ENCODE results near the gene ZNF792. TPM values are rescaled to one million over a fixed set of nuclear protein-coding genes. Genes with fewer than 3 reads are reported as not detected.
"Not testable (repeated sequence)": the region's sequence is repeated elsewhere in the genome, so short reads cannot be mapped to it uniquely, and the experiment has no call there.

The ZNF792 gene
- total RNA-seq (2014; rRNA removed; shearing (Covaris generic); ENCODE audit: low replicate concordance): 3.9 and 6.7 TPM in 2 replicates

DNA sequence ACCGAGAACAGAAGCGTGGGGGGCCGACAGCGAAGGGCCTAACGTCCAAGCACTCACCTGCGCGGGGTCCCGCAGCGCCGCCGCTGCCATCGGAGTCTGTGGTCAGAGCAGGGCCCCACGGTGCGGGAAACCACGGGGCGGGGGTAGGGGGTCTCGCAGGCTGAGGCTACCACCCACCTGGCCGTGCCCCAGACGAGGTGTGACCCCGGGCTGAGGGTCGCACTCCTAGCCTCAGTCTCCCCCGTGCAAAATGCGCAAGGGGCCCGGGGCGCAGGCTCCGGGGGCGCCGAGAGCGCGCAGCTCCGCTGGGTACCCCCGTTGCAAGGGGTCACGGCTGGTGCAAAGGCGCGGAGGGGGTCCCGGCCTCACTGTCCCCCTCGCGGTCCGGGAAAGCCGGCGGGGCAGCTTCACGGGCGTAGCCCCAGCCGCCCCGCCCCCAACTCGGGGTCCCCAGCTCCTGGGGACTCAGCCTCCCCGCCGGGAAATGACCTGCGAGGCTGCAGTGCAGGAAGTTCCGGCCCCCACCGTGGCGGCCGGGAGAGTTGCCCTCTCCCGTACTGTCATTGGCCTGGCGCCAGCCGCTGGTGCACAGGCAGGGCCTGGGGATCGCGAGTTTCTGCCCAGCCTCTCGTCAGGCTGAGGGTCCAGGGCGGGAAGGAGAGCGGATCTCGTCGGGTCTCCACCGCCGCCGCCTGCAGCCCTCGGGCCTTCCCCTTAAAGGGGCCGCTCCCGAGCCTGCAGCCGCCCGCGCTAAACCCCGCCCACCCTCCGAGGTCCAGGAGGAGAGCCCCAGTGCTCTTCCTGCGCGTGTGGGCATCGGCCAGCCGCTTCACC, at the start of gene ZNF792:
Gene ZNF792, minus strand, starts transcription at position 657 of the 834 bp plus-strand sequence. Its CDS starts 567 bp downstream, at position 90.
- DNase-seq (ENCODE audit: low read depth): peak; percentile 48

DNA sequence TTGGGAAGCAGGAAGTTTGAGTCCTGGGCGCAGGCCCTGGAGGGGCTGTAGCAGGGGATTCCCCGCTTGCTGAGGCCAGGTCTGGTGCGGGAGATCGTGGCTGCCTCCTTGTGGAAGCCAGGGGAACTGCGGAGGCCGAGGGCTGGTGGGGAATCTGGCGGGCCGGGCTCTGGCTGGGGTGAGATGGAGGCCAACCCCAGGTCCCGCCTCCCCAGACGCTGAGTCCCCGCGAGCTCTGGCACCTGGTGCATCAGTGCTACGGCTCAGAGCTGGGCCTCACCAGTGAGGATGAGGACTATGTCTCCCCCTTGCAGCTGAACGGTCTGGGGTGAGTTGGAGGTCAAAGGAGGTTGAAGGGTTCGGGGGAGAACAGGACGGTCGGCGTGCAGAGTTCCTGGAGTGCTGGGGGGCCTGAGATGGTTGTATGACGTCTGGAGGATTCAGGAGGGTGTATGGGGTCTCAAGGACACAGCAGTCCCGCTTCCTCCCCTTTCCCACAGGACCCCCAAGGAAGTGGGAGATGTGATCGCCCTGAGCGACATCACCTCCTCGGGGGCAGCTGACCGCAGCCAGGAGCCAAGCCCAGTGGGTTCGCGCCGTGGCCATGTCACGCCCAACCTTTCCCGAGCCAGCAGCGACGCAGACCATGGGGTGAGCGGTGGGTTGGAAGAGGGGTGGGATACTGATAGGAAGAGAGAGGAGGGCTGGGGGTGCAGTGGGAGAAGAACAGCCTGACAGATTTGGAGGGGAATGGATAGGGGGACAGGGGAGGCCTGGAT, 49.2 kb upstream of the ZNF792 start:
- in situ Hi-C loops (cut with HindIII; ENCODE audit: low pct_unique_long_range_greater_than_20kb, low sequenced_read_pairs): no loop called here
- peak; percentile 62 for DNase-seq (ENCODE audit: low read depth)

More for the DNA sequence above, at the start of gene ZNF792:
- in situ Hi-C loops (cut with HindIII; ENCODE audit: low pct_unique_long_range_greater_than_20kb, low sequenced_read_pairs): no loop called here

DNA sequence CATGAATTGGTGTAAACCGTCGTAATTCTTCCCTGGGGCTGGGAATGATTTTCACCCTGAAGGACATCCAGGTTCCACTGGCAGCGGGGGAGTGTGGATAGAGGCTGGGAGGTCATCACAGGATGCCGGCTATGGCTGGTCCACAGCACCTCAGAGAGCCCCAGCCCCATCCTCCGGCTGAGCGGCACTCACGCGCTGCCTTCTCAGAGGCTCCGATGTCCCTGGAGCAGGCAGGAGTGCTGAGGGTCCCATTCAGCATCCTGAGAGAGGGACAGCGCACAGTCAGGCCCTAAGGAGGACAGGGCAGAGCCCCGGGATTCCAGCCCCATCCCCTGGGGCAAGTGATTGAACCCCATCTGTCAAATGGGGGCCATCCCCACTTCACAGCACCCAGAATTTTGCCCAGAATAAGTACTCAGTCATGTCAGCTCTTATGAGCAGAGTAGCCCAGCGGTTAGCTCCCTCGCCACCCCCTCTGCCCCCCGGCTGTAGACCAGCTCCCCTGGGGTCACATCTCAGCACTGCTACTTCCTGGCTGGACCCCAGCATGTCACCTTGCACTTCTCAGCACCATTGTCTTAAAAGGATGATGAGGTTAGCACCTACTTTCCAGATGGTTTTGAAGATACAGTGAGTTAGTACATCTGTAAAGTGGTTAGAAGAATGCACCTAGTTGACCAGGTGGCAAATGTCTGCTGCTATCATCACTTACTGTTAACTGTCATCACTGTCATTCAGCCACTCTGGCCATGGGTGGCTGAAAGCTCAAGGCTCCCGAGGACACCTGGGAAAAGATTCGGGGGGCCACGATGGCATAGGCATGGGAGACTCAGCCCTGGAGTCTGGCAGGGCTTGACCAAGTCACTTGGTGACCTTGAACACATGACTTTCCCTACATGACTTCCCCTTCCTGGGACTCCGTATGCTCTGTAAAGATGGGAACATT, 48.0 kb upstream of the ZNF792 start:
- in situ Hi-C loops (cut with HindIII; ENCODE audit: low pct_unique_long_range_greater_than_20kb, low sequenced_read_pairs): no loop called here
- DNase-seq (ENCODE audit: low read depth): no peak

DNA sequence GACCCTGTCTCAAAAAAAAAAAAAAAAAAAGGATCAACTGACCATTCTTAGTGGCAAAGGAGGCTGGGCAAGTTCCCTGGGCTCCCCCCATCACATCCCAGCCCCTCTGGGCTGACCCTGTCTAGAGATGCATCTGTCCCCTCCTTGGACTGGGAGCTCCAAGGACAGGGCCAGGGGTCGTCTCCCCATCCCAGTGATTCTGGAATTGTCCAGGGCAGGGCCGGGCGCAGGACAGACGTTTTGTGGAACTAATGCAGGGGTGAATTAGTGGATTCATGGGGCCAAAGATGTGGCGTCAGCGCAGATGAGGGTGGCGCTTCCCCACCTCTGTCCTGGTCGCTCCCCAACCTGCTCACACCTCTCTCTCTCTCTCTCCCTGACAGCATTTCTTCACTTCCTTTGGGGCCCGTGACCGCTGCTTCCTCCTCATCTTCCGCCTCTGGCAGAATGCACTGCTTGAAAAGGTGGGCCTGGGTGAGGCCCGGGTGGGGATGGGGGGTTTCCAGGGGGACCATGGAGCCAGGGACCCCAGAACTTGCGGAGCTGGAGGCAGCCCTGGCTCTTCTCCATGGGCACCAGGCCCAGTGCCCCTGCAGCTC, 47.2 kb upstream of the ZNF792 start:
- DNase-seq (ENCODE audit: low read depth): no peak
- in situ Hi-C loops (cut with HindIII; ENCODE audit: low pct_unique_long_range_greater_than_20kb, low sequenced_read_pairs): no loop called here

DNA sequence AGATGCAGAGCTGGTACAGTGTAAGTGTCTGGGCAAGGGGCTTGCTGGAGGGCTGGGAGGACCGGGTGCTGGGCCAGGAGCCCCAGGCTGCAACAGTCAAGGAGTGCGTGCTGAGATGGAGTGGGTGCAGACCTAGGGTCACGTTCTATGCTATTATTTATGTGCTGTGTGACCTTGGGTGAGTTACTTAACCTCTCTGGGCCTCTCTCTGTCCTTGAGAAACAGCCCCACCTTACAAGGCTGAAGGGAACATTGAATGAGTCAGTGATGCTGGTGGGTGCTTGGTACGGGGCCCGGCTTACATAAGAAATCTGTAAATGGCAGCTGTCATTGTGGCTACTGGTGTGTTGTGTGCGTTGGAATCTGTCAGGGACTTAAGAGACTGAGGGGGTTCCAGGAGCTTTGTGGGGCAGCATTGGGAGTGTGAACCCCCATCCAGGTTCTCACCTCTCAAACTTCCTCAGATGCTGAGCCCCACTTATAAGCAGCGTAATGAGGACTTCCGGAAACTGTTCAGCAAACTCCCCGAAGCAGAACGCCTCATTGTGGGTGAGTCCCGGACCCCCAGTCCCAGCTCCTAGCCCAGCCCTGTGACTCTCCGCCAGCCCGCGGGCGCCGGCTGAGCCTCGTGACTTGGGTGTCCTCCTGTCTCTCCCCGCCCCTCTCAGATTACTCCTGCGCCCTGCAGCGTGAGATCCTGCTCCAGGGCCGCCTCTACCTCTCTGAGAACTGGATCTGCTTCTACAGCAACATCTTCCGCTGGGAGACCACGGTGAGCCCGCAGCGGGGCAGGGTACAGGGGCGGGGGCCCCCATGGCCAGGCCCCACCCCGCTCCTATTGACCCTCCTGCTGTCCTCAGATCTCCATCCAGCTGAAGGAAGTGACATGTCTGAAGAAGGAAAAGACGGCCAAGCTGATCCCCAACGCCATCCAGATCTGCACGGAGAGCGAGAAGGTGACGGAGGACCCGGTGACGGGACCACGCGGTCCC, 45.7 kb upstream of the ZNF792 start:
- in situ Hi-C loops (cut with HindIII; ENCODE audit: low pct_unique_long_range_greater_than_20kb, low sequenced_read_pairs): no loop called here
- no peak for DNase-seq (ENCODE audit: low read depth)

DNA sequence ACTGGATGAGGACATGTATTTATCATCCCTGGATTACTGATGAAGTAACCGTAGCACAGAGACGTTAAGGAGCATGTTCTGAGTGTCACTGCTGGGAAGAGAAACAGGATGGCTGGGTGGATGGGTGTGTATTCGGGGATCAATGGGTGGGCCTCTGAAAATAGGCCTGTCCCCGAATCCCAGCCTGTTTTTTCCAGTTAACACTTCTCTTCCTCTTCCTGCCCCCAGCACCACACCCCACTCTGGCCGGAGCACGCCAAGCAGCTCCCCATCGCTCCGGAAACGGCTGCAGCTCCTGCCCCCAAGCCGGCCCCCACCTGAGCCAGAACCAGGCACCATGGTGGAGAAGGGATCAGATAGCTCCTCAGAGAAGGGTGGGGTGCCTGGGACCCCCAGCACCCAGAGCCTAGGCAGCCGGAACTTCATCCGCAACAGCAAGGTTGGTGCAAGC, 44.9 kb upstream of the ZNF792 start:
- in situ Hi-C loops (cut with HindIII; ENCODE audit: low pct_unique_long_range_greater_than_20kb, low sequenced_read_pairs): no loop called here
- DNase-seq (ENCODE audit: low read depth): no peak

DNA sequence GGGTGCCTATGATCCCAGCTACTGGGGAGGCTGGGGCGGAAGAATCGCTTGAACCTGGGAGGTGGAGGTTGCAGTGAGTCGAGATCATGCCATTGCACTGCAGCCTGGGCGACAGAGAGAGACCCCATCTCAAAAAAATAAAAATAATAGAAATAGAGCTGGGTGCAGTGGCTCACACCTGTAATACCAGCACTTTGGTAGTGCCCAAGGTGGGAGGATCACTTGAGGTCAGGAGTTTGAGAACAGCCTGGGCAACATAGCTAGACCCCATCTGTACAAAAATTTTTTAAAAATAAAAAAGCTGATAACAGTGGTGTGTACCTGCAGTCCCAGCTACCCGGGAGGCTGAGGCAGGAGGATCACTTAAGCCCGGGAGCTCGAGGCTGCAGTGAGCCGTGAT, 43.4 kb upstream of the ZNF792 start:
- DNase-seq (ENCODE audit: low read depth); in situ Hi-C loops (cut with HindIII; ENCODE audit: low pct_unique_long_range_greater_than_20kb, low sequenced_read_pairs): not testable (repeated sequence)

DNA sequence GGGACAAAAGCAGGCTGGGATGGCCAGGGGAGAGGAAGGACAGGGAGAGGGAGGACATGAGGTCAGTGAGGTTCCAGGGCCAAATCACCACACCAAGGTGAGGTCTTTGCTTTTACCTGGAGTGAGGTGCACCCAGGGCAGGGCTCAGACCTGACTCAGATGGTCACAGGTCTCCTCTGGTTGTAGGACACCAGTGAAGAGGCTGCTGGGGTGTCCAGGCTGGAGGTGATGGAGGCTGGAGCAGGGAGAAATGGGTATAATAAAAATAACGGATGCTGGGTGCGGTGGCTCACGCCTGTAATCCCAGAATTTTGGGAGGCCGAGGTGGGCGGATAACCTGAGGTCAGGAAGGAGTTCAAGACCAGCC, 43.0 kb upstream of the ZNF792 start:
- no peak for DNase-seq (ENCODE audit: low read depth)
- in situ Hi-C loops (cut with HindIII; ENCODE audit: low pct_unique_long_range_greater_than_20kb, low sequenced_read_pairs): no loop called here

DNA sequence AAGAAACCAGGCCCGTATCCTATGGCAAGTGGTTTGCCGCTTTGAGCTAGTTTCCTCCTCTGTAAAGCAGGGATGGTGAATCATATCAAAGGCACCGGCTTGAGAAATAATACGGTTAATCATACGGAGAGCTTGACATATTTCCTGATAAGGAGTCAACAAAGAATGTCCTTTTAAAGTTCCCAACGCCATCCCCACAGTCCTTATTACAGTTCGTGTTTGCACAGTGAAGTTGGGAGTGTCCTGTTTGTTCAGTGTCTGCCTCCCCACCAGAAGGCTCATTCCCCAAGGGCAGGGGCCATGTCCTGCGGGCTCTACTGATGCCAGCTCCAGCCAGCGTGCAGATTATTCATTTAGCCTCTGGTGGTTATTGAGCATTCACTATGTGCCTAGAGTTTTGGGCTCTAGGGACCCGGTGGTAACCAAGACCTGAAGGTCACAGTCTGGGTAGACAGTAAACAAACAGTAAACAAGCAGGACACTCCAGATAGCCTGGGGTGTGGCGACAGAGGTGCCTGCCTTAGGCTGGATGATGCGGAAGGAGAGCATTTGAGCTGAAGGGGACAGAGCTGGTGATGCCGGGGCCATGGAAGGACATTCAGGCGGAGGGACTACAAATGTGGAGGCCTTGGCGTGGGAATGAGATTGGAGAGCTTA, 42.4 kb upstream of the ZNF792 start:
- in situ Hi-C loops (cut with HindIII; ENCODE audit: low pct_unique_long_range_greater_than_20kb, low sequenced_read_pairs): no loop called here

DNA sequence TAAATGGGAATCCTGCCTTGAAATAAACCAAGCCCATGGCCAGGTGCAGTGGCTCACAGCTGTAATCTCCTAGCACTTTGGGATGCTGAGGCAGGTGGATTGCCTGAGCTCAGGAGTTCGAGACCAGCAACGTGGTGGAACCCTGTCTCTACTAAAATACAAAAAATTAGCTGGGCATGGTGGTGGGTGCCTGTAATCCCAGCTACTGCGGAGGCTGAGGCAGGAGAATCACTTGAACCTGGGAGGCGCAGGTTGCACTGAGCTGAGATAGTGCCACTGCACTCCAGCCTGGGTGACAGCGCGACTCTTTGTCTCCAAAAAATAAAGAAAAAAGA, 41.9 kb upstream of the ZNF792 start:
- DNase-seq (ENCODE audit: low read depth); in situ Hi-C loops (cut with HindIII; ENCODE audit: low pct_unique_long_range_greater_than_20kb, low sequenced_read_pairs): not testable (repeated sequence)

More for the DNA sequence above, 42.4 kb upstream of the ZNF792 start:
- DNase-seq (ENCODE audit: low read depth): peak; percentile 91

DNA sequence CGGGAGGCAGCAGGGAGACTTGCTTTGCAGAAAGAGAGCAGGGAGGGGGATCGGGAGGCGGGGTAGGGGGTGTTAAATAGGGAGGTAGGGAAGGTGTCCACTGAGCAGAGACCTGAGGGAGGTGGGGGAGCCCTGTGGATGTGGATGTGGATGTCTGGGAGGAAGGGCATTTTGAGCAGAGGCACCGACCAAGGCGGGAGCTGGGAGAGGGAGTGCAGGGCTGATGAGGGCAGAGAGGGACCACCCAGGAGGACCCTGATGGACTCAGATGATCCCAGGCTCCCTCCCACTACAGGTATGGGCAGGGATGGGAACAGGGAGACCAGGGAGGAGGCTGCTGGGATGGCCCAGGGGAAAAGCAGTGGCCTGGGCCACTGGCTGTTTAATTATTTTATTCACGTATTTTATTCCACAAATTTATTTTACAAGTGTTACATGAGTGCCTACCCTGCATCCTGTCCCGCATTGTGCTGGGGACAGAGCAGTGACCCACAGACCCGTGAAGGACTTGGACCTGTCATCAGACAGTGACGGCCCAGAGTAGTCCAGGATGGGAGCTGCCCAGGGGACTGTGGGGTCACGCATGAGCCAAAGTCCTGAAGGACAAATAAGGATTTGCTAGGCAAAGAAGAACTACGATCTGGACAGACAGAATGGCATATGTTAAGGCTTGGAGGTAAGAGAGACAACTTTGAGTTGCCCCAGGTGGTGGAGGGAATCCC, 41.4 kb upstream of the ZNF792 start:
- DNase-seq (ENCODE audit: low read depth): no peak

DNA sequence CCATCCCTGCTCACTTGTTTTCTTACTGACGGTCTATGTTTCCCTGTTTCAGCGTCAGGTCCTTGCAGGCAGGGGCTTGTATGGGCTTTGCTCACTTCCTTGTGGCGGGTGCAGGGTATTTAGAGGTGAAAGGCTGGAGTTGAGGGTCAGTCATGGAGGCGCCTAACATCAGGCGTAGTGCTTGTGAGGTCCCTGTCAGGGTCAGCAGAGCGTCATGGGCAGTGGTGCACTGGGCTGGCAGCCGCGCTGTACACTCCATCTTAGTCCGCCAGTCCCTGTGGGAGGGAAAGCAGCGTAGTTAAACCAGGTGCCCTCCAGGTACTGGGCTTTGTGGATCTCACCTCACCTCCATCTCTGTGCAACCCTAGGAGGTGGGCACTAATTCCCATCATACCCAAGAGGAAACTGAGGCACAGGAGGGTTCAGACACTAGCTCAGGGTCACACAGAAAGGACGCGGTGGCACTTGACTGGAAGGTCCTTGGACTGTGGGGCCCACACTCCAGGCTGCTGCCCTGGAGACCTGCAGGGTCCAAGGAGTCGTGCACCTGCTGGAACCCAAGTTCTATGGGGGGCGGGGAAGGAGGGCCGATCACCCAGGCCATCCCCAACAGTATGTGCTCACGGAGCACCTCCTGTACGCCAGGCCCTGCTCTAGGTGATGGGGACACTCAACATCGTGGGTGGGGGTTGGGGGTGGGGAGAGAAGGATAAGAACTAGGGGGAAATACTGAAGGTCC, 40.7 kb upstream of the ZNF792 start:
- DNase-seq (ENCODE audit: low read depth): no peak

More for the DNA sequence above, 41.4 kb upstream of the ZNF792 start:
- in situ Hi-C loops (cut with HindIII; ENCODE audit: low pct_unique_long_range_greater_than_20kb, low sequenced_read_pairs): no loop called here

DNA sequence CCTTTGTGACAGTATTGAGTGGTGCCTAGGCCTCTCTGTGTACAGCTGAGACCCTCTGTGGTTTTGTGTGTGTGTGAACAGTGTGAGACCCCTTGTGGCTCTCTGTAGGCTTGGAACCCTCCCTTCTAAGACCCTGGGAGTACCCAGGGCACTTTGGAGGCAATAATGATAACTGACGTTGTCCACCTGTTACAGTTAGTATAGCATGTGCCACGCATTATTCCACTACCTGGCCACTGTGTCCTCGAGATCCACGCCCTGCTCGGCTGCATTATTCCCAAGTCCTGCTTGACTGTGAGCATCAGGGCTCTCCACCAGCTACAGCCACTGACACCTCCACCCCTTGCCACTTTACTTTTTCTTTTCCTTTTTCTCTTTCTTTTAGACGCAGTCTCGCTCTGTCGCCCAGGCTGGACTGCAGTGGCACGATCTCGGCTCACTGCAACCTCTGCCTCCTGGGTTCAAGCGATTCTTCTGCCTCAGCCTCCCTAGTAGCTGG, 38.1 kb upstream of the ZNF792 start:
- in situ Hi-C loops (cut with HindIII; ENCODE audit: low pct_unique_long_range_greater_than_20kb, low sequenced_read_pairs): no loop called here
- no peak for DNase-seq (ENCODE audit: low read depth)

More for the DNA sequence above, 40.7 kb upstream of the ZNF792 start:
- in situ Hi-C loops (cut with HindIII; ENCODE audit: low pct_unique_long_range_greater_than_20kb, low sequenced_read_pairs): no loop called here

DNA sequence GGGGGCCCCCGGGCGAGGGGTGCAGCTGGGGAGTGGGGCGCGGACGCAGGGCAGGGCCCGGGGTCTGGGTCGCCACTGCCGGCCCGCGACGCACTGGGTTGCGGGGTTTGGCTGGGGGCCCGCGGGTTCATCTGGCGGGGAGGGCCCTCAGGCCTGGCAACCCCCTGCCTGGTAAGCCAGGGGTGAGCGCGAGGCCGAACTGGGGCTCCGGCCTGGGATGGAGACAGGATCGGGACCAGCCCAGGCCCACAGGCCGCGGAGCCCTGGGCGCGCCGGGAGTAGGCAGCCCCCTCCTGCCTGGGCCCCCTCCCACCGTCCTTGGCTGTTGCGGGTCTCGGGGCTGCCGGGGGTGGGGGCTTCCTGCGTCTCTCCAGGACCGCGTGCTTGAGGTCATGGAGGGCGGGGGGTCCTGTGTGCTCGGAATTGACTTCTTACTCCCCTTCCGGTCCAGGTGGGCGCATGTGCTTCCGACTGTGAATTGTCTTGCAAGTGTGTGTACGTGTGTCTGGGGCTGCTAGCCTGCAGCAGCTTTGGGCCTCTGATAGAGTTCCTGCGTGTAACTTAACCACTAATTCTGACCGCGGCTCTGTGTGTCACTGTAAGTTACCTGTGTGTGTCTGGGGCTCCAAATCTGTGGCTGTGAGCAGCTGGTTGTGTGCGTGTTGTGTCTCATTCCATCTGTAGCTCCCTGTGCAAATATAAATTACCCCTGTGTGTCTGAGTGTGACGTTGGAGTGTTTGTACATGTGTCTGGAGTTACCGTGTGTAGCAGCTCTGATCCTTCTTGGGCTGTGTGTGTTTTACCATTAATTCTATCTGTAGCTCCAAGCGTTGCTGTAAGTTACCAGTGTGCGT, 36.8 kb upstream of the ZNF792 start:
- peak; percentile 44 for DNase-seq (ENCODE audit: low read depth)
- in situ Hi-C loops (cut with HindIII; ENCODE audit: low pct_unique_long_range_greater_than_20kb, low sequenced_read_pairs): no loop called here
